ENCODE data around the gene SRRD. TPM values are rescaled to one million over a fixed set of nuclear protein-coding genes. Genes with fewer than 3 reads are reported as not detected.

Gene SRRD
- polyA plus RNA-seq, 4 donors, result 28.9 to 35.5 (median 34.8) TPM

GRCh38 chr22:26481694-26482093 lies 2.0 kb upstream of the SRRD start:
- DNase-seq (ENCODE audit: low read depth in 4 of 4, low spot score in 3 of 4), result no peak

DNA sequence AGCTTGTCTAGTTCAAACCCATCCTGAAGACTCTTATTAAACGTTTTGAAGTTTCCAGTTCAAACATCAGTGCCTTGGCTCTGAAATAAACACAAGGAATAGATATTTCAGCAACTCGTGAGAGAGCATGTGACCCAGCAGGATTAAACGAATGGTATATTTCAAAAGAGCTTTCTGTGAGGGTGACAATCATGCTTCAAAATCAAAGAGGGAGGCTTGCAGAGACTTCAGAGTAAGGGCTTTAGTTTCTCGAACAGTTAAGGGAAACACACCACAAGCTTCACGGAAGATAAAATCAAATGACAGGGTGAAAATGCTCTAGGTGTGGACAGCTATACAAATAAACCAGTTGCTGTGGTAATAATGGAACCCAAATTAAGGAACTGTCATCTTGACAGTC lies 1.5 kb upstream of the SRRD start:
- DNase-seq (ENCODE audit: low read depth in 4 of 4, low spot score in 3 of 4), result no peak

- DNase-seq (ENCODE audit: low read depth in 4 of 4, low spot score in 3 of 4), result no peak
Measured at GRCh38 chr22:26483043-26483438, 636 bp upstream of the SRRD start.

- no peak for DNase-seq (ENCODE audit: low read depth in 4 of 4, low spot score in 3 of 4)
Measured at GRCh38 chr22:26484360-26484706, 656 bp downstream of the SRRD start.

- no peak for DNase-seq (ENCODE audit: low read depth in 4 of 4, low spot score in 3 of 4)
Measured at GRCh38 chr22:26485013-26485412, 1.3 kb downstream of the SRRD start.

DNA sequence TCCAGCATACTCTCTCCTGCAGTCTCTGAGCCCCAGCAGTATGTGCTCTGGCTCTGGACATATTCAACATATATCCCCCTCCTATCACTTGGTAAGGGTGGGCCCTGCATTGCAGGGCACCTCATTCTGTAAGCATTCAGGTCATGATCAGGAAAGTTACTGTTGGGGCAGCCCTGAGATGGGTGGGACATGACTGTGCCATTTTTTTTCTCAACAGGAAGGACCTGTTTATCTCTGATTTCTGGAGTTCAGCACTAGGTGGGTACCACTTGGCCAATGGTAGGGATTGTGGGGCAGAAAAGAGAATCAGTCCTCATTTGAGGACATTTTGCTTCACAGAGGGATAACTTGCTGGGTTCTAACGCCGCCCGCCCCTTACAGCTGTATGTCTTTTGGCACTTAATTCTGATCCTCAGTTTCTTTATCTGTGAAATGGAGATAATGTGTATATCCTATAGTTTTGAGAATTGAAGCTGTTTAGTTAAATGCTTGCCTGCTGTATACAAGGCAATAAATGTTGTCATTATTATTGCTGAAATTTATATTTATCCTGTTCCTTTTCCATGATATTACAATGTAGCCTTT lies 2.2 kb downstream of the SRRD start:
- DNase-seq (ENCODE audit: low read depth in 4 of 4, low spot score in 3 of 4), result no peak

GRCh38 chr22:26486394-26486793 lies 2.7 kb downstream of the SRRD start:
- DNase-seq (ENCODE audit: low read depth in 4 of 4, low spot score in 3 of 4), result no peak

DNA sequence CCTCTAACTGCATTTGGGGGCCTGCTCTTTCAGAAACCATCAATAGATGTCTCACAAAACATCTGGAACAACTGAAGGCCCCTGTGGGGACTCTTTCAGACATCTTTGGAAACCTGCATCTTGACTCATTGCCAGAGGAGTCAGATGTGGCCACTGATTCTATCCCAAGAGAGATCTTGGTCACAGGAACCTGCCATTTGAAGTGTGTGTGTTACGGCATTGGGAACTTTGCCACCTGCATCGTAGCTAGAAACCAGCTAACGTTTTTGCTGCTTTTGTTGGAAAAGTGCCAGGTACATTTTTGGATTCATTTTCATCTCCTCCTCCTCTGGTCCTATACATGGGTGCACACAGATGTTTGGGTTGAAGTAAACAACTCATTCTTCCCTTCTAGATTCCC lies 4.3 kb downstream of the SRRD start:
- no peak for DNase-seq (ENCODE audit: low read depth in 4 of 4, low spot score in 3 of 4)

DNA sequence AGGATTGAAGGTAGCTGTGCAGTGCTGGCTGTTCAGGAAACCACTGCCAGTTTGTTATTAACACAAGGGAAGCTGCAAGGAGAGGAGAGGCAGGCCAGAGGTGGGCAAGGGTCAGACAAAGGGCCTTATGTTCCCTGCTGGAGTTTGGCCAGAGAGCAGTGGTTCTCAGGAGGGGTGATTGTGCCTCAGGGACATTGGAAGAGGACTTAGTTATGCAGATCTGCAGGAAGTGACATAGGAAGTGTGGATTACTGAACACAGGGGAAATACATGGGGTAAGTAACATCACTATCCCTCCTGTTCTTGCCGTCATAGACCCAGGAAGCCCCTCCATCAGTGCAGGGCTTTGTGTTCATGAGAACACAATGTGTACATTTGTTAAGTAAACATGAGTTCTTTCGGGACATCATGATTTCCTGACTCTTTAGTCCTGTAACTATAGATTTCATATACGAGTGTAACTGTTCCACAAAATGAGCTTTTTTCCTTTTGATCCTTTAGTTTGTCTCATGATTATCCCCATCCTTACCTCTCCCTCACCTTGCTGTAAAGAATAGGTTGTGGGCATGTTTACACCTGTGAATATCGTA lies 5.9 kb downstream of the SRRD start:
- no peak for DNase-seq (ENCODE audit: low read depth in 4 of 4, low spot score in 3 of 4)

GRCh38 chr22:26492220-26492619 lies 8.5 kb downstream of the SRRD start:
- DNase-seq (ENCODE audit: low read depth in 4 of 4, low spot score in 3 of 4), result no peak

- DNase-seq (ENCODE audit: low read depth in 4 of 4, low spot score in 3 of 4), result no peak
Measured at GRCh38 chr22:26494506-26494905, 10.8 kb downstream of the SRRD start.

- DNase-seq (ENCODE audit: low read depth in 4 of 4, low spot score in 3 of 4), result no peak
Measured at GRCh38 chr22:26496456-26496855, 12.8 kb downstream of the SRRD start.

DNA sequence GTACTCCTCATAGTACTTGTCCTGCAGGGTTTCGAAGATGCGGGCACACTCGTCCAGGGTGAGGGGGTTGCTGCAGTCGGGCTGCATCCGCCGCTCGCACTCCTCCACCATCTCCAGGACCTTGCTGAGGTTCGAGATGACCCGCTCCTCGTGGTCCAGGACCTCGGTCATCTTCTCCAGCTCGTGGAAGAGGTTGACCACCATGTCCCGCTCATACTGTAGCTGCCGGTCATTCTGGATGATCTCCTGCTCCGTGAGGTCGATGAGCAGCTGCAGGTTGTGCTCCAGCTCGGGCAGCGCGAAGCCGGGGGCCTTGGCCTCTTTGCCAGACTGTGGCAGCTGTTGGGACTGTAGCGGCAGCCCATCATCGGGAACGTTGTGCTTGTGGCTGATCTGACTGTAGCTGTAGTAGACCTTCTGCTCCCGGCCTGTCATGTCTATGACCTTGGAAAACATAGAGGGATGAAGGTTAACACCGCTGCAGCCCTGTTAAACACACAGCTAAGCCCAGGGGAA lies 15.6 kb downstream of the SRRD start:
- no peak for DNase-seq (ENCODE audit: low read depth in 4 of 4, low spot score in 3 of 4)

- no peak for DNase-seq (ENCODE audit: low read depth in 4 of 4, low spot score in 3 of 4)
Measured at GRCh38 chr22:26501996-26502395, 18.3 kb downstream of the SRRD start.

GRCh38 chr22:26502688-26503561 lies 19.2 kb downstream of the SRRD start:
- no peak for DNase-seq (ENCODE audit: low read depth in 4 of 4, low spot score in 3 of 4)

- no peak for DNase-seq (ENCODE audit: low read depth in 4 of 4, low spot score in 3 of 4)
Measured at GRCh38 chr22:26503758-26504157, 20.1 kb downstream of the SRRD start.

DNA sequence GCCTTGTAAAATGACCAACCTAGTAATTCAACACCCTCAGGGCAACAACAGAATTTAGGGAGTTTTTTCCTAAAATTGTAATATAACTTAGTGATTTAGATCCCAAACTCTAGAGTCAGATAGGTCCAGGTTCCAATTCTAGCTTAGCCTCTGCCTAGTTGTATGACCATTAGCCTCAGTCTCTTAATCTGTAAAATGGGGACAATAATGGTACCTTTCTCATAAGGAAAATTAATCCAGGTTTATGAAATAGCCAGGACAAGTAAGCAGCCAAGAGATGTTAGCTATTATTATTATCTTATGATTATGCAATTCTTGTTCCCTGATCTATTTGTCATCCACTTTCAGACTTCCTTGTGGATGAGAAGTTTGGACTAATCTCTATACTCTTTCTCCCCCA lies 24.5 kb downstream of the SRRD start:
- DNase-seq (ENCODE audit: low read depth in 4 of 4, low spot score in 3 of 4), result no peak

GRCh38 chr22:26512149-26512793 lies 28.6 kb downstream of the SRRD start, which contains the start of gene TFIP11:
TFIP11 (minus strand) TSS chr22:26512473; CDS start chr22:26510272, 2,201 bp downstream.
- DNase-seq (ENCODE audit: low read depth in 4 of 4, low spot score in 3 of 4), result peak; percentile 74 to 86 (median 81)

DNA sequence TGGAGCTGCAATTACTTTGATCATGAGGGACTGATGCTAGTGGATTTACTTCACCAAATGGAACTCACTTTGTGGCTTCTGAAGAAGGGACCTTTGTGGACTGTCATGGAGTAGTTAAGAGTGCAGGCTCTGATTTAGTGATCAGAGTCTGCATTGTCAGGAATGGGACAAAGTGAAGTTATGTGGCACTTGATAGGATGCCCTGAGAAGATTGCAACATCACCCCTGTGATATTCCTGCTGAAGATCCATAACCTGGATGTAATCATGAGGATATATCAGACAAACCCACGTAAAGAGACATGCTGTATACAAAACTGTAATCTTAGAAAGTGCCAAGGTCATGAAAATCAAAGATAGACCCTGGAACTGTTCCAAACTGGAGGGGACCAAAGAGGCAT lies 30.2 kb downstream of the SRRD start:
- DNase-seq (ENCODE audit: low read depth in 4 of 4, low spot score in 3 of 4), result no peak

GRCh38 chr22:26514419-26515161 lies 30.9 kb downstream of the SRRD start:
- DNase-seq (ENCODE audit: low read depth in 4 of 4, low spot score in 3 of 4), result no peak

All from left renal pelvis (tissue), 4 donors.